ENCODE measurements around the gene LIN54.

GRCh38 chr4:82900066-82900410 lies 110.6 kb downstream of the LIN54 start:
- TF ChIP-seq ZNF274 (IDR thresholded peaks at IDR 0.05; ENCODE audit: low read depth, low read length) (no peak), YY1 (IDR thresholded peaks at IDR 0.05; ENCODE audit: insufficient read depth, insufficient read length) (no peak)
